H1 (cell line): ENCODE measurements around the gene MTCH2. TPM values are rescaled to one million over a fixed set of nuclear protein-coding genes. Genes with fewer than 3 reads are reported as not detected.

Experiments
- CTCF ChIA-PET: fragments of 300-600 bp; sonication (Branson Sonifier 250); formaldehyde crosslinking; loops from one replicate; lab custom pipeline; 2021; ENCODE audit not compliant: partially characterized antibody; lab: Charles Lee
- POLR2A ChIA-PET: fragments of 300-600 bp; sonication (Branson Sonifier 250); formaldehyde crosslinking; loops from one replicate; lab custom pipeline; 2021; ENCODE audit warnings: inconsistent platforms; ENCODE audit not compliant: partially characterized antibody; lab: Charles Lee
- DNase-seq, 2 experiments: peaks; one replicate each; pipeline versions ENCODE4 v3.0.0 to v3.0.0-alpha.2; 2010 to 2022; ENCODE audit warnings: low spot score in 2 of 2, low read depth in 1 of 2, mixed read lengths in 1 of 2
- FAIRE-seq: peaks from 2 replicates; lab custom pipeline; 2011; peaks lifted over from hg19 to GRCh38; lab: Jason Lieb, UNC
- H2AFZ ChIP-seq: 2 replicates; pipeline ENCODE4 v1.8.1; 2012; ENCODE audit warnings: low read length, inconsistent platforms
- H2AK5ac ChIP-seq: 2 replicates; pipeline ENCODE4 v1.6.1; 2013; ENCODE audit warnings: low read depth, low read length
- H2BK120ac ChIP-seq: replicated peaks from 2 replicates; pipeline ENCODE3; 2013; ENCODE audit warnings: low read depth, low read length, inconsistent platforms
- H2BK12ac ChIP-seq: 2 replicates; pipeline ENCODE4 v1.6.1; 2013; ENCODE audit warnings: low read depth, low read length
- H2BK15ac ChIP-seq: 2 replicates; pipeline ENCODE4 v1.6.1; 2013; ENCODE audit warnings: low read length
- H2BK20ac ChIP-seq: 2 replicates; pipeline ENCODE4 v1.6.1; 2013; ENCODE audit warnings: low read length
- H2BK5ac ChIP-seq: 2 replicates; pipeline ENCODE4 v1.6.1; 2013; ENCODE audit warnings: low read depth, low read length
- H3K14ac ChIP-seq: 2 replicates; pipeline ENCODE4 v1.6.1; 2013; ENCODE audit warnings: inconsistent platforms; ENCODE audit not compliant: insufficient read length
- H3K18ac ChIP-seq: 2 replicates; pipeline ENCODE4 v1.6.1; 2013; ENCODE audit warnings: low read length; ENCODE audit errors: extremely low read depth
- H3K23ac ChIP-seq: 2 replicates; pipeline ENCODE4 v1.6.1; 2013; ENCODE audit warnings: inconsistent platforms; ENCODE audit not compliant: insufficient read length
- H3K23me2 ChIP-seq: 2 replicates; pipeline ENCODE4 v1.6.1; 2013; ENCODE audit warnings: low read depth, low read length
- H3K27ac ChIP-seq: 2 replicates; pipeline ENCODE4 v1.6.1; 2011; ENCODE audit warnings: low read depth, low read length, inconsistent platforms
- H3K27me3 ChIP-seq, 4 experiments: replicated peaks in 1 of 4; 1 replicate in 1 of 4; 2 replicates in 3 of 4; pipeline versions ENCODE4 v1.6.1 to v1.8.1; 2011 to 2013; ENCODE audit warnings: low read length in 3 of 4, mild to moderate bottlenecking in 3 of 4, inconsistent platforms in 2 of 4, mixed read lengths in 2 of 4, moderate library complexity in 1 of 4; ENCODE audit not compliant: control insufficient read depth in 3 of 4, insufficient read depth in 3 of 4; ENCODE audit errors: extremely low read depth in 1 of 4
- H3K36me3 ChIP-seq, 4 experiments: 2 replicates each; pipeline versions ENCODE4 v1.6.1 to v1.8.1; 2011 to 2013; ENCODE audit warnings: mild to moderate bottlenecking in 4 of 4, low read length in 3 of 4, moderate library complexity in 2 of 4, control low read depth in 1 of 4, inconsistent platforms in 1 of 4; ENCODE audit not compliant: insufficient read depth in 4 of 4, control insufficient read depth in 2 of 4
- H3K4ac ChIP-seq: replicated peaks from 2 replicates; pipeline ENCODE3; 2013; ENCODE audit warnings: low read length, low read depth, mixed read lengths, inconsistent platforms; ENCODE audit not compliant: insufficient read length
- H3K4me1 ChIP-seq, 4 experiments: replicated peaks in 1 of 4; 1 replicate in 1 of 4; 2 replicates in 3 of 4; pipeline versions ENCODE4 v1.6.1 to v1.8.1; 2011 to 2013; ENCODE audit warnings: low read length in 3 of 4, inconsistent platforms in 2 of 4, mixed read lengths in 1 of 4; ENCODE audit not compliant: insufficient read depth in 4 of 4, control insufficient read depth in 3 of 4
- H3K4me2 ChIP-seq, 2 experiments: 2 replicates each; pipeline versions ENCODE4 v1.6.1 to v1.8.1; 2011 to 2013; ENCODE audit warnings: low read depth in 2 of 2, low read length in 2 of 2, control low read depth in 1 of 2, inconsistent platforms in 1 of 2, mild to moderate bottlenecking in 1 of 2; ENCODE audit not compliant: insufficient read depth in 1 of 2
- H3K4me3 ChIP-seq, 4 experiments: fragments of 200-600, 300-600 bp in 1 of 4; sonication (generic), shearing (Covaris generic), sonication (Bioruptor Twin) in 1 of 4; 2 replicates each; pipeline versions ENCODE4 v1.5.1 to v1.8.1; 2011 to 2016; ENCODE audit warnings: low read length in 4 of 4, low read depth in 3 of 4, control low read depth in 2 of 4, inconsistent platforms in 2 of 4, mild to moderate bottlenecking in 2 of 4, mixed read lengths in 1 of 4, moderate library complexity in 1 of 4; ENCODE audit not compliant: insufficient read depth in 2 of 4; ENCODE audit errors: extremely low read depth in 1 of 4
- H3K56ac ChIP-seq: replicated peaks from 2 replicates; pipeline ENCODE3; 2013; ENCODE audit warnings: low read depth, mild to moderate bottlenecking, mixed read lengths, low read length, inconsistent platforms; ENCODE audit not compliant: insufficient read length
- H3K79me1 ChIP-seq: 2 replicates; pipeline ENCODE4 v1.6.1; 2013; ENCODE audit warnings: low read depth, low read length, control low read depth
- H3K79me2 ChIP-seq, 2 experiments: 2 replicates each; pipeline versions ENCODE4 v1.6.1 to v1.8.1; 2012 to 2013; ENCODE audit warnings: low read length in 2 of 2, mild to moderate bottlenecking in 2 of 2, inconsistent platforms in 1 of 2; ENCODE audit not compliant: insufficient read depth in 2 of 2, control insufficient read depth in 1 of 2
- H3K9ac ChIP-seq, 4 experiments: replicated peaks in 1 of 4; 1 replicate in 1 of 4; 2 replicates in 3 of 4; pipeline versions ENCODE4 v1.6.1 to v1.8.1; 2011 to 2013; ENCODE audit warnings: low read depth in 3 of 4, low read length in 3 of 4, control low read depth in 2 of 4, mild to moderate bottlenecking in 2 of 4, moderate library complexity in 2 of 4, inconsistent platforms in 1 of 4; ENCODE audit errors: extremely low read depth in 1 of 4
- H3K9me3 ChIP-seq, 2 experiments: 2 replicates each; pipeline versions ENCODE4 v1.6.1 to v1.8.1; 2012 to 2013; ENCODE audit warnings: mild to moderate bottlenecking in 2 of 2, moderate library complexity in 2 of 2, control low read depth in 1 of 2, inconsistent platforms in 1 of 2, low read depth in 1 of 2, low read length in 1 of 2, mixed read lengths in 1 of 2; ENCODE audit not compliant: insufficient read depth in 2 of 2
- H4K20me1 ChIP-seq, 2 experiments: replicated peaks in 1 of 2; 2 replicates each; pipeline versions ENCODE3 to v1.8.1; 2011 to 2013; ENCODE audit warnings: inconsistent platforms in 2 of 2, low read length in 2 of 2, mild to moderate bottlenecking in 1 of 2; ENCODE audit not compliant: insufficient read depth in 2 of 2, control insufficient read depth in 1 of 2
- H4K5ac ChIP-seq: 2 replicates; pipeline ENCODE4 v1.6.1; 2013; ENCODE audit warnings: low read length, low read depth, mixed read lengths, inconsistent platforms; ENCODE audit not compliant: insufficient read length
- H4K8ac ChIP-seq: 2 replicates; pipeline ENCODE4 v1.8.0; 2013; ENCODE audit warnings: mild to moderate bottlenecking, moderate library complexity, low read length, inconsistent platforms; ENCODE audit not compliant: insufficient read depth; ENCODE audit errors: extremely low read depth
- H4K91ac ChIP-seq: replicated peaks from 2 replicates; pipeline ENCODE3; 2013; ENCODE audit warnings: low read length, mixed read lengths, inconsistent platforms; ENCODE audit not compliant: insufficient read length
- ASH2L ChIP-seq: fragments of 200-600, 300-600 bp; sonication (generic); IDR thresholded peaks from one replicate; pipeline ENCODE4 v1.7.1; 2017; ENCODE audit warnings: low read length
- CBX8 ChIP-seq: fragments of 300-800, 300-1000 bp; sonication (generic); IDR thresholded peaks from 2 replicates; pipeline ENCODE4 v1.7.1; 2016; ENCODE audit warnings: low read depth, low read length, borderline replicate concordance
- CHD2 ChIP-seq: IDR thresholded peaks from 2 replicates; pipeline ENCODE4 v1.6.1; 2012; ENCODE audit warnings: low read length, improper control_type of control experiment
- HDAC6 ChIP-seq: IDR thresholded peaks from one replicate; pipeline ENCODE4 v1.7.1; 2012; ENCODE audit warnings: low read depth, mild to moderate bottlenecking, inconsistent platforms, low read length, moderate library complexity
- KDM4A ChIP-seq: IDR thresholded peaks from one replicate; pipeline ENCODE4 v1.7.1; 2012; ENCODE audit warnings: low read depth, mild to moderate bottlenecking, moderate library complexity, low read length, inconsistent platforms; ENCODE audit not compliant: severe bottlenecking
- MAX ChIP-seq: IDR thresholded peaks from 2 replicates; pipeline ENCODE4 v1.6.1; 2012; ENCODE audit warnings: inconsistent platforms
- POU5F1 ChIP-seq: IDR thresholded peaks from 2 replicates; pipeline ENCODE4 v1.6.1; 2011; ENCODE audit warnings: low read depth, mild to moderate bottlenecking, low read length, moderate library complexity
- RFX5 ChIP-seq: IDR thresholded peaks from 2 replicates; pipeline ENCODE4 v1.6.1; 2011; ENCODE audit warnings: low read depth, low read length, improper control_type of control experiment, borderline replicate concordance
- RNF2 ChIP-seq: fragments of 200-900, 300-1000 bp; sonication (generic); IDR thresholded peaks from 2 replicates; pipeline ENCODE4 v1.7.1; 2016; ENCODE audit warnings: borderline replicate concordance, low read depth, mild to moderate bottlenecking, antibody characterized with exemption, low read length; ENCODE audit not compliant: poor library complexity, severe bottlenecking; ENCODE audit errors: missing control alignments
- SAP30 ChIP-seq: fragments of 300-600 bp; sonication (generic); IDR thresholded peaks from 2 replicates; pipeline ENCODE4 v1.7.1; 2012; ENCODE audit warnings: low read length, moderate library complexity, mild to moderate bottlenecking, inconsistent platforms; ENCODE audit not compliant: insufficient read depth, insufficient replicate concordance
- SIRT6 ChIP-seq: IDR thresholded peaks from one replicate; pipeline ENCODE4 v1.7.1; 2012; ENCODE audit warnings: low read length, inconsistent platforms
- SP4 ChIP-seq: IDR thresholded peaks from 2 replicates; pipeline ENCODE4 v1.6.1; 2012; ENCODE audit warnings: low read length, inconsistent platforms
- SUZ12 ChIP-seq: fragments of 200-600 bp; sonication (generic); IDR thresholded peaks from 2 replicates; pipeline ENCODE4 v1.6.1; 2012; ENCODE audit warnings: mild to moderate bottlenecking, inconsistent platforms, low read length, moderate library complexity, mixed read lengths
- TAF1 ChIP-seq: IDR thresholded peaks from 2 replicates; pipeline ENCODE4 v1.6.1; 2011; ENCODE audit warnings: mild to moderate bottlenecking, low read depth, low read length
- ZNF274 ChIP-seq: IDR thresholded peaks from 2 replicates; pipeline ENCODE4 v1.7.0; 2012; ENCODE audit warnings: low read length, borderline replicate concordance; ENCODE audit errors: extremely low read depth
- WGBS, 2 experiments: shearing (Covaris generic) in 1 of 2; methylation state at CpG; one replicate each; pipeline versions ENCODE4 v1.1.6 to v1.1.7; 2013 to 2015; ENCODE audit warnings: low lambda C conversion rate in 2 of 2, mixed read lengths in 2 of 2, inconsistent platforms in 1 of 2, low coverage in 1 of 2, missing lambda C conversion rate in 1 of 2; ENCODE audit not compliant: insufficient replicate concordance in 2 of 2, insufficient coverage in 1 of 2, insufficient read length in 1 of 2; ENCODE audit errors: extremely low coverage in 1 of 2, missing lambda C conversion rate in 1 of 2; 5-methylcytosine and 5-hydroxymethylcytosine counted together
- polyA plus RNA-seq, 7 experiments: library from polyadenylated mRNA; depleted of rRNA in 3 of 7; stranded (reverse) in 5 of 7; unstranded in 2 of 7; fragments of >200 nt in 5 of 7; fragments of 200-250 nt in 2 of 7; gene quantifications; 1 replicate in 5 of 7; 2 replicates in 1 of 7; 4 replicates in 1 of 7; pipeline versions ENCODE4 v1.2.1 to v1.2.3, GENCODE V29; 2011 to 2013; ENCODE audit warnings: missing spikeins in 2 of 7, mixed read lengths in 2 of 7
- total RNA-seq: library from RNA; stranded (reverse); fragmentation: NEBNext Ultra II Directional; extraction: Animal tissue kit (Norgen Biotek cat#: 25700); gene quantifications from 2 replicates; pipeline ENCODE4 v1.2.1, GENCODE V29; 2021

MTCH2 gene
- total and polyA plus RNA-seq, 2 of the 8 experiments (the other 6 are each of a cell fraction or from before 2014, with no cell fraction given) = 157 to 171 TPM

- H3K4me2 ChIP-seq = no peak overlapping the region
- H3K79me2 ChIP-seq = no peaks in the 10 kb centered on the region
- H3K79me1 ChIP-seq = no peaks in the 10 kb centered on the region
- no peak overlapping the region for H2BK12ac ChIP-seq
- no peak overlapping the region for H2BK5ac ChIP-seq
- H3K14ac ChIP-seq = no peak overlapping the region
- 96% methylated on average over 2 of the region's 2 CpGs; no CpG with 5 or more reads in 1 of the 2 experiments for WGBS, 2 experiments
- no peak for FAIRE-seq
- H3K9me3 ChIP-seq = no peaks in the 10 kb centered on the region
- H2AK5ac ChIP-seq = no peak overlapping the region
- H4K20me1 ChIP-seq = no peaks in the 10 kb centered on the region
- POLR2A ChIA-PET = no interaction called here
- H2BK120ac ChIP-seq = no peak overlapping the region
- H3K23ac ChIP-seq = no peak overlapping the region
- no peak overlapping the region for H2AFZ ChIP-seq
- no peak overlapping the region; a peak in 1 of 7 replicates for H3K9ac ChIP-seq
- H3K4ac ChIP-seq = no peak overlapping the region
- no peak overlapping the region for H4K91ac ChIP-seq
- H3K27ac ChIP-seq = no peak overlapping the region
- H2BK20ac ChIP-seq = no peak overlapping the region
- no peak overlapping the region for H2BK15ac ChIP-seq
- no peaks in the 10 kb centered on the region for H3K36me3 ChIP-seq
- CTCF ChIA-PET = interaction anchor here (1.0 kb wide), 1 partner anchor 54 kb away, joined by 5 read pairs; no protein-coding TSS in a partner anchor
- H3K56ac ChIP-seq = no peak overlapping the region
- no peak for DNase-seq
- H3K4me1 ChIP-seq = no peaks in the 10 kb centered on the region
- H3K4me3 ChIP-seq = no peak overlapping the region
- no peak overlapping the region for H3K18ac ChIP-seq
- H4K8ac ChIP-seq = no peak overlapping the region
- no peaks in the 10 kb centered on the region for H3K27me3 ChIP-seq
- no peaks in the 10 kb centered on the region for H3K23me2 ChIP-seq
- no peak overlapping the region for H4K5ac ChIP-seq
- TF ChIP-seq KDM4A (no peak), ASH2L (no peak), SAP30 (no peak), RFX5 (no peak), SP4 (no peak), HDAC6 (no peak), CHD2 (no peak), CBX8 (no peak), SIRT6 (no peak), TAF1 (no peak), RNF2 (no peak), MAX (no peak), SUZ12 (no peak), POU5F1 (no peak), ZNF274 (no peak)
These were observed 18.9 kb upstream of the MTCH2 start for GRCh38 chr11:47661245-47661644.
